Upper lobe of left lung (tissue), 6 donors: ENCODE measurements around the gene UBAP2. TPM values are rescaled to one million over a fixed set of nuclear protein-coding genes. Genes with fewer than 3 reads are reported as not detected.

Experiments
- ATAC-seq, 2 donors: fragments of 200-7000 bp; cut with Tn5 transposase; one replicate each; pipeline ENCODE4 v1.9.1; 2022; ENCODE audit warnings: mild to moderate bottlenecking in 2 of 2, moderate library complexity in 2 of 2; ENCODE audit not compliant: low FRiP score in 2 of 2
- DNase-seq, 2 donors: peaks; one replicate each; pipeline ENCODE4 v3.0.0-alpha.2; 2019 to 2020
- H3K27ac ChIP-seq, 4 donors: fragments of 200-600 bp; sonication (generic); one replicate each; pipeline ENCODE4 v1.5.1; 2016 to 2019
- H3K27me3 ChIP-seq, 4 donors: fragments of 200-600 bp; sonication (generic); one replicate each; pipeline ENCODE4 v1.5.1; 2017 to 2019
- H3K36me3 ChIP-seq, 4 donors: fragments of 200-600 bp; sonication (generic); one replicate each; pipeline ENCODE4 v1.5.1; 2016 to 2019
- H3K4me1 ChIP-seq, 4 donors: fragments of 200-600 bp; sonication (generic); one replicate each; pipeline ENCODE4 v1.5.1; 2018 to 2019
- H3K4me3 ChIP-seq, 4 donors: fragments of 200-600 bp; sonication (generic); one replicate each; pipeline ENCODE4 v1.5.1; 2017 to 2019; ENCODE audit warnings: mild to moderate bottlenecking in 2 of 4, moderate library complexity in 1 of 4
- H3K9me3 ChIP-seq, 4 donors: fragments of 200-600 bp; sonication (generic); one replicate each; pipeline ENCODE4 v1.5.1; 2018 to 2019
- CTCF ChIP-seq, 6 experiments: fragments of 450-650 bp in 4 of 6; fragments of 200-600 bp in 2 of 6; sonication (generic) in 2 of 6; IDR thresholded peaks; one replicate each; pipeline ENCODE4 v1.5.1; 2016 to 2019; ENCODE audit warnings: antibody characterized with exemption in 6 of 6
- EP300 ChIP-seq, 4 donors: sonication (generic); formaldehyde crosslinking; IDR thresholded peaks; one replicate each; pipeline ENCODE4 v1.5.1; 2017; ENCODE audit warnings: antibody characterized with exemption in 4 of 4, control low read depth in 2 of 4
- POLR2A ChIP-seq, 4 donors: fragments of 450-650 bp; IDR thresholded peaks; one replicate each; pipeline ENCODE4 v1.5.1; 2016 to 2017; ENCODE audit warnings: antibody characterized with exemption in 4 of 4, mild to moderate bottlenecking in 2 of 4
- POLR2AphosphoS5 ChIP-seq, 2 donors: sonication (generic); formaldehyde crosslinking; IDR thresholded peaks; one replicate each; pipeline ENCODE4 v1.5.1; 2017; ENCODE audit warnings: antibody characterized with exemption in 2 of 2
- WGBS, 2 donors: methylation state at CpG; one replicate each; pipeline ENCODE4 v1.1.5; 2017 to 2018; 5-methylcytosine and 5-hydroxymethylcytosine counted together
- total RNA-seq, 6 donors: library from RNA; depleted of rRNA in 4 of 6; stranded (reverse); fragments of >200 nt in 4 of 6; gene quantifications; one replicate each; pipeline versions ENCODE4 v1.1.0 to v1.2.1, GENCODE V29; 2016 to 2021
- donor health status: DM: no; HTN: no; CAD: no; lungs with moderate emphysema.
- donor health status: DM: no; HTN: yes; CAD: no; lungs with severe emphysema.

UBAP2 gene
- total RNA-seq, 6 donors from 2014 or later: 22.3 to 48.2 (median 35.3) TPM

DNA sequence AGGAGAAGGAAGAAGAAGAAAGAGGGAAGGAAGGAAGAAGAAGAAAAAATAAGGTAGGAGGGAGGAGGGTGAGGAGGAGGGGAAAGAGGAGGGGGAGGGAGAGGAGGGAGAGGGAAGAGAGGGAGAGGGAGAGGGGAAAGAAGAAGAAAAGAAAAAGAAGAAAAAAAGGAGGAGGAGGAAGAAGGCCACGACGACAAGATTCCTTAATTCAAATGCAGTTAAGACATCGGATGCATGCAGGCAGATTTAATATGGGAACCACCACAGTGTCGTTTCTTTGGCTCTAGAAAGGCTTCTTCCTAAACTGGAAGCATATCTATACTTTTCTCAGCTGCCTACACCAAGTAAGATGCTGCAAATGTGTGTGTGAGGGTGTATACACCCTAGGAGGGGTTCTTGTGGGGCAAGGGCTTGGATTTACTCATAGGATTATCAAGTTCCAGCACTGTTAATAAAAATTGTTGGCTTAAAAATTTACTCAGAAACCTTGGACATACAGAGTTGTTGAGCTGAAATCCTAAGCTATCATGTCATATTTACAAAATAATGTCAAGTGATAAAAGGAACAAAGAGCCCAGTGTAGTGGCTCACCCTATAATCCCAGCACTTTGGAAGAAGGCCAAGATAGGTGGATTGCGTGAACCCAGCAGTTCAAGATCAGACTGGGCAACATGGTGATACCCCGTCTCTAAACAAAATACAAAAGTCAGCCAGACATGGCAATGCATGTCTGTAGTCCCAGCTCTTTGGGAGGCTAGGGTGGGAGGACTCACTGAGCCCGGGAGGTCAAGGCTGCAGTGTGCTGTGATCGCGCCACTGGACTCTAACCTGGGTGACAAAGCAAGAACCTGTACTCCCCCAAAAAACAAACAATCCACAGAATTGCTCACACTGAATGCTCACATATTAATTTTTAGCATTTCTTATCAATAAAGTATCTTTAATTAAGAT, 108.5 kb downstream of the UBAP2 start:
- Histone ChIP-seq H3K36me3 (peaks cover 8 to 65% (median 29%) of the 10 kb centered on the region in 4 donors), H3K27me3 (no peaks in the 10 kb centered on the region), H3K4me3 (no peak overlapping the region), H3K27ac (no peak overlapping the region), H3K9me3 (no peaks in the 10 kb centered on the region), H3K4me1 (no peaks in the 10 kb centered on the region)
- TF ChIP-seq CTCF (IDR thresholded peaks at IDR 0.05) (no peak), POLR2AphosphoS5 (IDR thresholded peaks at IDR 0.05) (no peak), EP300 (IDR thresholded peaks at IDR 0.05) (no peak), POLR2A (IDR thresholded peaks at IDR 0.05) (no peak)
- no peak for DNase-seq
- WGBS, 2 donors: 79 to 90% methylated on average over 9 of the region's 9 CpGs
- no peak for ATAC-seq

GRCh38 chr9:33934188-33934878, 114.4 kb downstream of the UBAP2 start:
- no peak for ATAC-seq
- 76 to 83% methylated on average over 5 of the region's 5 CpGs for WGBS, 2 donors

GRCh38 chr9:33932078-33932807, 116.4 kb downstream of the UBAP2 start:
- no peak overlapping the region for H3K4me3 ChIP-seq
- peaks cover 19 to 78% (median 58%) of the 10 kb centered on the region in 4 donors for H3K36me3 ChIP-seq
- H3K27ac ChIP-seq: no peak overlapping the region
- H3K27me3 ChIP-seq: no peaks in the 10 kb centered on the region
- ATAC-seq (no peak), DNase-seq (no peak)
- no peak for TF ChIP-seq CTCF (IDR thresholded peaks at IDR 0.05)
- WGBS, 2 donors: 91 to 95% methylated on average over 20 of the region's 20 CpGs
- H3K4me1 ChIP-seq: no peaks in the 10 kb centered on the region
- H3K9me3 ChIP-seq: no peaks in the 10 kb centered on the region

More at GRCh38 chr9:33934188-33934878, 114.4 kb downstream of the UBAP2 start:
- TF ChIP-seq CTCF (IDR thresholded peaks at IDR 0.05) (no peak), POLR2A (IDR thresholded peaks at IDR 0.05) (no peak), POLR2AphosphoS5 (IDR thresholded peaks at IDR 0.05) (no peak), EP300 (IDR thresholded peaks at IDR 0.05) (no peak)
- Histone ChIP-seq H3K9me3 (no peaks in the 10 kb centered on the region), H3K4me1 (no peaks in the 10 kb centered on the region), H3K36me3 (peaks cover 19 to 68% (median 42%) of the 10 kb centered on the region in 4 donors), H3K27me3 (no peaks in the 10 kb centered on the region), H3K27ac (no peak overlapping the region), H3K4me3 (no peak overlapping the region)
- no peak for DNase-seq

- H3K36me3 ChIP-seq: peaks cover 25 to 85% (median 65%) of the 10 kb centered on the region in 4 donors
- no peak for DNase-seq
- 80 to 89% methylated on average over 1 to 3 of the region's 3 CpGs for WGBS, 2 donors
Observed at GRCh38 chr9:33931326-33931725, 117.4 kb downstream of the UBAP2 start.

More at GRCh38 chr9:33931326-33931725, 117.4 kb downstream of the UBAP2 start:
- no peaks in the 10 kb centered on the region for H3K27me3 ChIP-seq
- H3K27ac ChIP-seq: no peak overlapping the region
- no peak for ATAC-seq
- no peak for TF ChIP-seq POLR2AphosphoS5 (IDR thresholded peaks at IDR 0.05)
- TF ChIP-seq EP300 (IDR thresholded peaks at IDR 0.05): no peak
- no peak for TF ChIP-seq POLR2A (IDR thresholded peaks at IDR 0.05)
- TF ChIP-seq CTCF (IDR thresholded peaks at IDR 0.05): no peak
- no peaks in the 10 kb centered on the region for H3K9me3 ChIP-seq
- H3K4me3 ChIP-seq: no peak overlapping the region
- no peaks in the 10 kb centered on the region for H3K4me1 ChIP-seq
